Measurements from ENCODE around the gene AHCY.
"Not testable (repeated sequence)": the region's sequence is repeated elsewhere in the genome, so short reads cannot be mapped to it uniquely, and the experiment has no call there.

Gene AHCY

DNA sequence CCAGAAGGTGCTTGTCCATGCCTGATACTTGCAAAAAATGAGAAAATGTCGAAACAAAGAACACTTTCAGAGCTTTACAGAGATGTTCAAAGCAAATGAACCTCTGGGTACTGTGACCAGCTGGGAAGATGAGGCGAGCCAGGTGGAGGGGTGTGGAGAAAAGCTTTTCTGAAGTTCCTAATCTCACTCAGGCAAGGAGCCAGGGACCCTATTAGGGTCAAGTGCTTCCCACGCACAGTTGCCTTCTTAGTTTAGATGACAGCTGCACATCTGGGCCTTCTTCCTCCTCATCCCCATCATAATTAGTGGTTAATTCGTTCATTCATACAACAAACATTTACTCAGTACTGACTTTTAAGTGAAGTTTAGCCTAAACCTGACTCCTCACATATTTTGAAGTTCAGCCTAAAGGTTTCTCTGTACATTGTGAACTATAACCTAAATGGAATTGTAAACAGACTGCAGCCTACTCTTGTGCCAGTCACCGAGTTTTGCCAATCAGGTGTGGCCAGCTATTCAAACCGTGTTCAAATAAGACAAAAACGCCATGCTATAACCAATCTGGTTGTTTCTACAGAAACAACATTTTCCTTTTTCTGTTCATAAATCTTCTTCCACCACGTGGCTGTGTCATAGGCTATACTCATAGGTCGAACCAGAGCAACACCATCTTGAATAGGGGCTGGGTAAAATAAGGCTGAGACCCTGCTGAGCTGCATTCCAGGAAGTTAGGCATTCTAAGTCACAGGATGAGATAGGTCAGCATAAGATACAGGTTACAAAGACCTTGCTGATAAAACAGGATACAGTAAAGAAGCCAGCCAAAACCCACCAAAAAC lies 19.3 kb upstream of the AHCY start:
- DNase-seq (ENCODE audit: low spot score) = no peak

DNA sequence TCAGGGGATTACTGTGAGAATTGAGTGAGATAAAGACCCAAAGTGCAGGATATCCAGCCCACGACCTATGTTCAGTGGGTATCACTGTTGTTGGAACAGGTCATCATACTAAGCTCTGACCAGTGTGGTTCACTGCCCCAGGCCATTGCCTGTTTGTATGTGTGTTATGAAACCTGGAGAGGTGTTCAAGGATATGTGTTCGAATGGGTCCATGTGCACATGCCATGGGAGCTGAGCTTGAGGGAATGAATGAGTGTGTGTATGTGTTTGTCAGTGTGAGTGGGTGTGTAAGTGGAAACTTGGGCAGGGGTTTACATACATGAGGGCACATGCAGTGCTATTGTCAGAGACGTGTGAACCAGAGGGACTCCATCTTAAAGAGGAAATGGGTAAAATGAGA lies 17.7 kb upstream of the AHCY start:
- DNase-seq (ENCODE audit: low spot score) = no peak

DNA sequence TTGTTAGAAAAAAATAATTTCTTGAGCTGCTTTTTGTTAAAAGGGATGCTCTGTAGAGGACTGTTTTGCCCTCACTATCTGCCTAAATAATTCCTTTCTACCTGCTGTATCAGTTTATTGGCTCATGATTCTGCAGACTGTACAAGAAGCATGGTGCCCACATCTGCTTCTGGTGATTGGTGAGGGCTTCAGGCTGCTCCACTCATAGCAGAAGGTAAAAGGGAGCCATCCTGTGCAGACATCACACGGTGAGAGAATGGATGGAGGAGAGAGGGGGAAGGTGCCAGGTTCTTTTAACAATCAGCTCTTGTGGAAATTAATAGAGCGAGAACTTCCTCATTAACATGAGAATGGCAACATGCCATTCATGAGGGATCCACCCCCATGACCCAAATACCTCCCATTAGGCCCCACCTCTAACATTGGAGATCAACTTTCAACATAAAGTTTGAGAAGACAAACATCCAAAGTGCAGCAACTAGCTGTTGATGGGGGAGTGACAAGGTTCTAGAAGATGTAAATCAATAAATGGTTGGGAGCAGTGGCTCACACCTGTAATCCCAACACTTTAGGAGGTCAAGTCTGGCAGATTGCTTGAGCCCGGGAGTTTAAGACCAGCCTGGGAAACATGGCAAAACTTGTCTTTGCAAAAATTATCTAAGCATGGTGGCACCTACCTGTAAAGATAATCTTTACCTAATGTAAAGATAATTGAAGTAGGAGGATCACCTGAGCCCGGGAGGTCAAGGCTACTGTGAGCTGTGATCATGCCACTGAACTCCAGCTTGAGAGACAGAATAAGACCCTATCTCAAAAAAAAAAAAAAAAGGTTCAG lies 15.7 kb upstream of the AHCY start:
- DNase-seq (ENCODE audit: low spot score) = no peak

DNA sequence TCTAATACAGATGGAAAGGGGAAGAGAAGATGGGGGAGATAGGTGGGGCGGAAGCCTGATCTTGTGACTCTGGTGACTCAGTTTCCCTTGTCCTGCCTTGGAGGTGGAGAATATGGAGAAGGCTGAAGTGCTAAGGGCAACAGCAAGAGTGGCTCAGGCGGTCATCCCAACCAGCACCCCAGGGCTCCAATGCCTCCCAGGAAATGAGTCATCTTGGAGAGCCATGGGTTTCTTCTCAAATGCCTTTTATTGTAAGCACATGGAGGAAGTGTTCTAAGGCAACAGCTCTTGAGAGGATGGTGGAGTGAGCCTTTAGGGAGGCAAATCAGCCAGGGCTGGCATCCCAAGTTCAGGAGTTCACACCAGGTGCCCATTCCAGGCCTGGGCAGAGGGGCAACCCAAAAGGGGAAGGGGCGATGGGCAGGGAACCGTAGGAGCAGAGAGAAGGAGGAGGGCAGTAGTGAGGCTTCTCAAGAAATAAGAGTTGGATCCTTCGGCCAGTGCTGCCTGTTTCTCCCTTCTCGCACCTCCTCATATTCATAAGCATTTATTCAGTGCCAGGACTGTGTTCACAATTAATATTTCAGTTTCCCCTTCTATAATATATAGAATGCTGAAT lies 13.2 kb upstream of the AHCY start:
- peak; percentile 87 for DNase-seq (ENCODE audit: low spot score)

DNA sequence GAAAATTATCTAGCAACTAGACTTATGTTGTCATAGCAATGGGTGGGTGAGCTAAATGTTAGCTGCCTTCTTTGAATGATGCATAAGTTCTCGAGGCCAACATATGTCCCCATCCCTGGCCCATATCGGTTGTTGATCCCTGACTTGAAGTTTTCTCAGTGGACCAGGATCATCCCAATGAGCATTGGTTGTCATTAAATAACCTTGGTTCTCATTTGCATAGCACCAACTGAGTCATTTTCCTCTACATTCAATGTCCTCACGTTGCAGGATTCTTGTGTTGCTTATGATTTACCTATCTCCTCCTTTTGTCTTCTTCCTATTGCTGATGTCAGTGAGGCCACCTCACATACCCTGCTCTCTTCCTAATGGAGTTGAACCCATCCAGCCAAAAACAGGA lies 12.1 kb upstream of the AHCY start:
- DNase-seq (ENCODE audit: low spot score) = no peak

DNA sequence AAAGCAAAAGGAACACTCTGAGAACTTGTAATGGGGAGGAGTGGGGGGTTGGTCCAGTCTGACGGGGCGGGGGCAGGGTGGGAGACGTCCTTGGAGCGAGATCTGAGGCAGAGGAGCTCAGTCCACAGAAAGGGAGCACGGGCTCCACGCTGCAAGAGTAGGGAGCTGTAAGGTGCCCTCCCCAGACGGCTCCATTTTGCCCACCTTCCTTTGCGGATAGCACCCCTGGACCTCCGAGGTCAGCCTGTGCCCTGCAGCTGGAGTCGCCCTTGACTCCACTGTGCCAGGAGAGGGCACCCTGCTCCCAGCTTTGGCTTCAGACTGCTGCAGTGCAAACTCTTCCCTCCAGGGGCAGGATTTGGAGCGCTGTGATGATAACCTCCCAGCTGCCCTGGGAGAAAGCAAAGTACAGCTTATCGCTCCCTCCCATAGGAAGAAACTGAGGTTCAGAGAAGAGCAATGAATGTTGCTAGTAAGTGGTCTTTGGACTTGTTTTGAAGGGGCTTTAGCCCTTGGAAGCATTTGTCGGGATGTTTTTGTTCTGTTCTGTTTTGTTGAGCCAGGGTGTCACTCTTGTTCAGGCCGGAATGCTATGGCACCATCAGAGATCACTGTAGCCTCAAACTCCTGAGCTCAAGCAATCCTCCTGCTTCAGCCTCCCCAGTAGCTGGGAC lies 9.5 kb upstream of the AHCY start:
- peak; percentile 79 for DNase-seq (ENCODE audit: low spot score)

DNA sequence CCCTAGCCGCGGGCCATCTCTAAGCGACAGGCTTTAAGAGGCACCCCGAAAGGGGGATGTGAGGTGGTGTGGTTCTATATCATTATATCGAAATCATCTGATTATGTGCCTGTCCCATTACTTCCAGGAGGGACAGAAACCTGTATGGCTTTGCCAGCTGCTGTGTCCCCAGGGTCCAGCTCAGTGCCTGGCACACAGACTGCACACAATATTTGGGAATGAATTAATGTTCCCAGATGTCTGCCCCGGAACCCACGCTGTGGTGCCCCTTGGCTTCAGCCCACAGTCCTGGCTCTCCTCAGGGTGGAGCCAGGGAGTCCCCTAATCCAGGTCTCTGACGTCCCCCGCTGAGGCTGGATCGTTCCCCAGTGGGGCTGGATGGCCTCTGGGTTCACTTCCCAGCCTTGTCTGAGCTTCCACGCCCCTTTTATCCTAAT lies 8.9 kb upstream of the AHCY start:
- DNase-seq (ENCODE audit: low spot score) = no peak

DNA sequence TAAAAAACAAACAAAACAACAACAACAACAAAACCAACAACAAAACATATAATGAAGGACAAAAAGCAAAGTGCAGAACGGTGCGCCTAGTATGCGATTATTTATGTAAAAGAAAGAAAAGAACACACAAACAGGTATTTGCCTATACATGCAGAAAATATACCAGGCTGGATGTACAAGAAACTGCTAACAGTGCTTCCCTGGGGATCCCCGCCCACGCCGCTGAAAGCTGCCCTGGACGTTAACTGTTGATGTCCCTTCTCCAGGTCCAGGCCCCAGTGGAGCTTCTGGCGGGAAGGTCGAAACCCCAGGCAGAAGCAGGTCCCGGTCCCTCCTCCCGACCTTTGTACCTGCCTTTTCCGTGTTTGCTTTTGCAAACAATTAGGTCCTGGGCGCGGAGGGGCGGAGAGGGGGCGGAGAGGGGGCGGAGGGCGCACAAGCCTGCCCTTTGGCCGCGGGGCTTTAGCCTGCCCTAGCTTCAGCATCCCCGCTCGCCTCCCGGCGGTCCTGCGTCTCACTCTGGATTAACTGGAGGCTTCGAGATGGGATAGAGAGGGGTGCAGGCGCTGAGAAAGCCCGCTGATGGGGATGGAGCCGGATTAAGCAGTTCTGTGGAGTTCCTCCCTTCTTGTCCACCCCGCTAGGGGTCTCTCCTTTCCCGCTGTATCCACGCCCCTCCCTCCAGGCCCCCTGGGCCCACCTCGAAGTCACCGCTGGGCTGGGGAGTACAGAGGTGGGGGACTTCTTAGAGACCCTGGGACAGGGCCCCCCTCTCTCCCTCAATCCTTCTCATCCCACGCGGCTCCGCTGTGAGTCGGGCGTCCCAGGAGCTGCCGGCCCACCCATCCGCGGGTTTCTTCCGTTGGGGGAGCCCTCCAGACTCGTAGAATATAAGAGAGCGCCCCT lies 8.2 kb upstream of the AHCY start:
- no peak for DNase-seq (ENCODE audit: low spot score)

DNA sequence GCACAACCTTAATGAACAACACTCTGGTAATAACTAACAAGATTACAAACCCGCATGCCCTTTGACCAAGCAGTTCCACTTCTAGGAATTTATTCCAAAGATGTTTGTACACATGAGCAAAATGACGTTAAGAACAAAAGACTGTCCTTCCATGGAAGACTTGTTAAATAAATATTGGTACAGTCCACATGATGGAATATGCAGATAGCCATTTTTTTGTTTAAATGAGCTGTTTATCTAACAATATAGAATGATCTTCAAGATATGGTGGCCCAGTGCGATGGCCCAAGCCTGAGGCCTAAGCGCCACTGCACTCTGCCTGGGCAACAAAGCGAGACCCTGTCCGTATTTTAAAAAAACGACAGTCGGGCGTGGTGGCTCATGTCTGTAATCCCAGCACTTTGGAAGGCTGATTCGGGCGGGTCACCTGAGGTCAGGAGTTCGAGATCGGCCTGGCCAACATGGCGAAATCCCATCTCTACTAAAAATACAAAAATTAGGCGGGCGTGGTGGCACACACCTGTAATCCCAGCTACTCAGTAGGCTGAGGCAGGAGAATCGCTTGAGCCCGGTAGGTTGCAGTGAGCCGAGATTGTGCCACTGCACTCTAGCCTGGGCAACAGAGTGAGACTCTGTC lies 7.4 kb upstream of the AHCY start:
- no peak for DNase-seq (ENCODE audit: low spot score)

DNA sequence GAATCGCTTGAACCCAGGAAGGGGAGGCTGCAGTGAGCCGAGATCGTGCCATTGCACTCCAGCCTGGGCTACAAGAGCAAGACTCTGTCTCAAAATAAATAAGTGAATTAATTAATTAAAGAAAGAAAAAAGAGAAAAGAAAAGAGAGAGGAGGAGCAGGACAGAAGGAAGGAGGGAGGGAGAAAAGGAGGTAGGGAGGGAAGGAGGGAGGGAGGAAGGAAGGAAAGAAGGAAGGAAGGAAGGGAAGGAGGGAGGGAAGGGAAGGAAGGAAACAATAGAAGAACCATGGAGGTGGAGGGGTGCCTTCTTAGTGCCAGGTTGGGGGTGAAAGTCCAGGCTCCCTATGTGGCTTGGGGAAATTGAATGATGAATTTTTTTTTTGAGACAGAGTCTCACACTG lies 6.5 kb upstream of the AHCY start:
- DNase-seq (ENCODE audit: low spot score) = no peak

DNA sequence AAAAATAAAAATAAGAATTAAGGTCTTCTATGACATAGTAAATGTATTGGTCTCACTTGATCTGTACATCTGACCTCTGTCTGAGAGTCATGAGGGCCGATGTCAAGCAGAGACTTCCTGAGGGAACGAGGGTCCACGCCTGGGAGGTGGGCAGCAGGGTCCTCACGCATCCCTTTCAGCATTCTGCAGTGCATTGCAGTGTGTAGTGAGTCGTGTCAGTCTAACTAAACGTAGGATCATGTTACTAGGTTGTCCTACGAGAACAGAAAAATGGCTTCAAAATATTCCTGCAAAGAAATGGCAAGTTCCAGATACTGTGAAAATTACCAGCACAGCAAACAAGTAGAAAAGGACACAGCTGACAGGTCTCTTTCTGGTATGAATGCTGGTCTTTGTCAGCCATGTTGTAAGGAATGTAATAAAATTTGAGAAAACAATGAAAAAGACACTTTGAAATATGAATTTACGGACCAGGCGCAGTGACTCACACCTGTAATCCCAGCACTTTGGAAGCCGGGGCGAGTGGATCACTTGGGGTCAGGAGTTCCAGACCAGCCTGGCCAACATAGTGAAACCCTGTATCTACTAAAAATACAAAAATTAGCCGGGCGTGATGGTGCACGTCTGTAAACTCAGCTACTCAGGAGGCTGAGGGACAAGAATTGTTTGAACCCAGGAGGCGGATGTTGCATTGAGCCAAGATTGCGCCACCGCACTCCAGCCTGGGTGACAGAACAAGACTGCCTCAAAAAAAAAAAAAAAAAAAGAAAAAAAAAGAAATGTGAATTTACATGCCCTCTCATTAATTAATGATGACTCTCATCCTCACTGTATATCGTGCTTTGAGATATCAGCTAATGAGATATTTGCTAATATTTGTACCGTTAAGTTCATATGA lies 2.4 kb upstream of the AHCY start:
- DNase-seq (ENCODE audit: low spot score) = no peak

DNA sequence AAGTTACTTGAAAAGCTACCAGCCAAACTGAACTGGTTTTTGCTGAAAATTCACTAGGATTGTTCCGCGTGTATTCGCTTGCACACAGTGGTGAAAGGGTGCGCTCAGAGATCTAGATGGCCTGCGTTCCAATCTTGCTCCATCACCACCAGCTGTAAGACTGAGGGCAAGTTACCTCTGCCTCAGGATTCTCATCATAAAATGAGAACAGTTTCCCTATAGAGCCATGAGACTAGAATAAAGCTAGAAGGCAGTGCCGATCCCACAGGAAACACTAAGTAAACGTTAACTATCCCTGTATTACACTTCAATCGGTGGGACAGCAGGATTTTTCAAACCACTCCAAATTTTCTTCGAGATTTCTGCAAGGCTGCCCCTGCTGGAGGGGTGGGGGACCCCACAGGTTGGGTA lies 838 bp downstream of the AHCY start:
- no peak for DNase-seq (ENCODE audit: low spot score)

DNA sequence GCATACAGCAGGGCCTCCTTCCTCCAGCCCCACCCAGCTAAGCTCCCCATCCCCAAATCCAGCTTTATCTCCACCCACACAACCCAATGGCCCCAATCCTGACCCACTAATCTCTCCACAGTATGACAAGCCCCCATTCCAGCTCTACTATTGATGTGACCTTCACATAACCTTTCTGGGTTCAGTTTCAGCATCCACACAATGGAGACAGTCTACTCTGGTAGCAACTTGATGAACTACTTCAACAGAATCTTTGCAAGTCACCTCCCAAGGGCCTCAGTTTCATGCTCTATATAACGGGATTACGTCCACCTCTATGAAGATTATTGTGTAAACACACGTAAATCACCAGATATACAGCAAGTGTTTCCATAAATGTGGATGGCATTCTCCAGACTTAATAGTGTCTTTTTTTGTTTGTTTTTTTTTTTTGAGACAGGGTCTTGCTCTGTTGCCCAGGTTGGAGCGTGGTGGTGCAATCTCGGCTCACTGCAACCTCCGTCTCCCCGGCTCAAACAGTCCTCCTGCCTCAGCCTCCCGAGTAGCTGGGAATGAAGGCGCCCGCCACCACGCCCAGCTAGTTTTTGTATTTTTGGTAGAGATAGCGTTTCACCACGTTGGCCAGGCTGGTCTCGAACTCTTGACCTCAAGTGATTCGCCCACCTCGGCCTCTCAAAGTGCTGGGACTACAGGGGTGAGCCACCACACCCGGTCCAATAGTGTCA lies 1.4 kb downstream of the AHCY start:
- DNase-seq (ENCODE audit: low spot score) = no peak

DNA sequence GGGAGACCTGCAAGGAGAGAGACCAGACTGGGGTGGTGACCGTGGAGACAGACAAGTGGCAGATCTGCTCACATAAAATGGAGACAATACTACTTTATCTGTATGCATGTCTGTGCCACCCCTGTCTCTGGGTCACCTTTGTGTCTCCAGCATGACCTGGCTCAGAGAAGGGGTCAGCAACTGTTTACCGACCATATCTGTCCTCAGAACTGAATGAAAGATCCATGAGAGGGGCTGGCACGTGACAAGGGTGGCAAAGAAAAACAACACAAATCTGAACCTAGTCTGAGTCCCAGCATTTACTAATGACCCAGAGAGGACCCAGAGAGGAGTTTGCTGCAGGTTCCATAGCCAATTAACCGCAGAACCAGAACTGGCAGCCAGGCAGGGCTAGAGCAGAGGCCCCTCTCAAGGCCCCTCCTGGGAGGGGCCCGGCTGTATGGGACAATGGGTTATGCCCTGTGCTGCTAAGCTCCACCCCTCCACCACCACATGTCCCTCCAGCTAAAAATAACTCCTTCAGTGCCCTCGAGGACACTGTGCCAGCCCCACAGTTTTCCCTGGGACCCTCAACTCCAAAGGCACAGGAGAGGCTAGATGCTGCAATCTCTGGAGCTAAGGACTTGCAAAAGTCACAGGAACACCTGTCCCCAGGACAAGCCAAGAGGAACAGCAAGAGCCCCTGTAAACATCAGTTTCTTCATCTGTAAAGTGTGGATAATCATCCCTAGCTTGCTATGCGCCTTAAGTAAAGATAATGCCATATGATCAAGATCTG lies 2.2 kb downstream of the AHCY start:
- DNase-seq (ENCODE audit: low spot score) = no peak

DNA sequence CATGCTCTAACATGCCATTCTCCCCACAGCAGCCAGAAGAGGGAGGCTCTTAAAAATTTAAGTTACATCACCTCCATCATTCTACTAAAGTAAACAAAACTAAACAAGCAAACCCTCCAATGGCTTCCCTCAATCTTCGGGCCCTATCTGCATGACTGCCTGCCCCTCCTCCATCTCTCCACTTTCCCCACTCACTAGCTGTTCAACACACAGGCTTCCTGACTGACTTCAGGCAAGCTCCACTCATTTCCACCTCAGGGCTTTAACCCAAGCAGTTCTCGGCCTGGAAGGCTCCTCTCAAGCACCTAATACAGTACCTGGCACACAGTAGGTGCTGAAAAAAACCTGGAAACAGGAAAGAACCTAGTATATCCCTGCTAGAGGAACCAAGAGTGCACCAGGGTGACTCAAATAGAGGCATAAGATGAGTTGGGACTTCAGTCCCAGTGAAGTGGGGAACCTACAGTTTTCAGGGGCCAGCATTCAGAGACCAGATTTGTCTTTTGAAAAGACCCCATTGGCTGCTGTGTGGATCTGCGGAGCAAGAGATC lies 2.8 kb downstream of the AHCY start:
- no peak for DNase-seq (ENCODE audit: low spot score)

DNA sequence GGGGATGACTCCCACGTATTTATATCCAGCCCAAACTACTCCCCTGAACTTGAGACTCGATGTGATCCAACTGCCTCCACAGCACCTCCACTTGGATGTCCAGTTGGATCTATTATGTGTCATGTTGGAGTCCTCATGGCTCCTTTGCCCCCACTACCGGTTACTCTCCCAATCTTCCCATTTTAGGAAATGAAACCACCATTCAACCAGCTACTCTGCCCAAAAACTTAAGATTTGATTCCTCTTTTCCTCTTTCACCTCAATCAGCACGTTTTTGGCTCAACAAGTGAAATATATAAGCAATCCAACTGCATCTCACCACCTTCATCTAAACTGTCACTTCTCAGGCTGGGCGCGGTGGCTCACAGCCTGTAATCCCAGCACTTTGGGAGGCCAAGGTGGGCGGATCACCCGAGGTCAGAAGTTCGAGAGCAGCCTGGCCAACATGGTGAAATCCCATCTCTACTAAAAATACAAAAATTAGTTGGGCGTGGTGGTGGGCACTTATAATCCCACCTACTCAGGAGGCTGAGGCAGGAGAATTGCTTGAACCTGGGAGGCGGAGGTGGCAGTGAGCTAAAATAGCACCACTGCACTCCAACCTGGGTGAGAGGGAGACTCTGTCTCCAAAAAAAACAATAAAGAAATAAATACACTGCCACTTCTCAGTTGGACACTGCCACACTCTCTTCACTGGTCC lies 3.4 kb downstream of the AHCY start:
- no peak for DNase-seq (ENCODE audit: low spot score)

DNA sequence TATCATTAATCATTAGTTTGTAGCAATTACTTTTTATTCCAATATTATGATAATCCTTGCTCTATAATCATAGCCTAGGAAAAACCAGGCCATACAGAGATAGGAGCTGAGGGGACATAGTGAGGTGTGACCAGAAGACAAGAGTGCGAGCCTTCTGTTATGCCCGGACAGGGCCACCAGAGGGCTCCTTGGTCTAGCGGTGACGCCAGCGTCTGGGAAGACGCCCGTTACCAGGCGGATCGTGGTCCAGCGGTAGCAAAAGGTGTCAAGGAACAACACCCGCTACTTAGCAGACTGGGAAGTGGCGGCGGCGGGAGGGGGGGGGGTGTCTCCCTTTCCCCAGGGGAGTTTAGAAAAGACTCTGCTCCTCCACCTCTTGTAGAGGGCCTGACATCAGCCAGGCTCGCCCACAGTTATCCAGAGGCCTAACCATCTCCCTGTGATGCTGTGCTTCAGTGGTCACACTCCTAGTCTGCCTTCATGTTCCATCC lies 4.8 kb downstream of the AHCY start:
- DNase-seq (ENCODE audit: low spot score) = not testable (repeated sequence)
